Thyroid gland (tissue), 4 donors: Measurements from ENCODE around the gene BAZ1B. TPM values are rescaled to one million over a fixed set of nuclear protein-coding genes. Genes with fewer than 3 reads are reported as not detected.

ENCODE experiments used
- DNase-seq, 2 donors: peaks; one replicate each; pipeline ENCODE4 v3.0.0-alpha.2; 2019
- H3K27ac ChIP-seq, 3 donors: fragments of 200-600 bp; sonication (generic); 1 replicate in 2 of 3; 2 replicates in 1 of 3; pipeline ENCODE4 v1.5.1; 2016 to 2019; ENCODE audit warnings: mild to moderate bottlenecking in 1 of 3, moderate library complexity in 1 of 3
- H3K27me3 ChIP-seq: fragments of 200-600 bp; sonication (generic); one replicate; pipeline ENCODE4 v1.5.1; 2019
- H3K36me3 ChIP-seq, 2 donors: fragments of 200-600 bp; sonication (generic); one replicate each; pipeline ENCODE4 v1.5.1; 2016 to 2019
- H3K4me1 ChIP-seq, 2 donors: fragments of 200-600 bp; sonication (generic); one replicate each; pipeline ENCODE4 v1.5.1; 2017 to 2019
- H3K4me3 ChIP-seq, 3 donors: fragments of 200-600 bp; sonication (generic); replicated peaks in 1 of 3; 1 replicate in 2 of 3; 2 replicates in 1 of 3; pipeline ENCODE4 v1.5.1; 2016; ENCODE audit warnings: mild to moderate bottlenecking in 1 of 3
- H3K9me3 ChIP-seq: fragments of 200-600 bp; sonication (generic); one replicate; pipeline ENCODE4 v1.5.1; 2017
- CTCF ChIP-seq, 6 experiments: fragments of 200-600 bp in 3 of 6; fragments of 450-650 bp in 3 of 6; sonication (generic) in 3 of 6; IDR thresholded peaks; one replicate each; pipeline ENCODE4 v1.5.1; 2016 to 2019; ENCODE audit warnings: antibody characterized with exemption in 6 of 6, mild to moderate bottlenecking in 2 of 6, inconsistent platforms in 1 of 6, moderate library complexity in 1 of 6
- POLR2A ChIP-seq, 2 donors: fragments of 450-650 bp; IDR thresholded peaks; one replicate each; pipeline ENCODE4 v1.6.1; 2017; ENCODE audit warnings: antibody characterized with exemption in 2 of 2, mild to moderate bottlenecking in 2 of 2, moderate library complexity in 1 of 2
- WGBS, 2 donors: methylation state at CpG; one replicate each; pipeline ENCODE4 v1.1.5; 2017; 5-methylcytosine and 5-hydroxymethylcytosine counted together
- intact Hi-C: fragments of 100-400 bp; cut with DNase I; formaldehyde crosslinking; loops from one replicate; pipeline ENCODE4 v1.15.1; 2023
- total RNA-seq, 4 donors: library from RNA; depleted of rRNA; stranded (reverse); fragments of >200 nt; gene quantifications; one replicate each; pipeline ENCODE4 v1.2.3, GENCODE V29; 2016

Gene BAZ1B
- total RNA-seq, 4 donors from 2014 or later: 52.8 to 69.0 (median 55.1) TPM

DNA sequence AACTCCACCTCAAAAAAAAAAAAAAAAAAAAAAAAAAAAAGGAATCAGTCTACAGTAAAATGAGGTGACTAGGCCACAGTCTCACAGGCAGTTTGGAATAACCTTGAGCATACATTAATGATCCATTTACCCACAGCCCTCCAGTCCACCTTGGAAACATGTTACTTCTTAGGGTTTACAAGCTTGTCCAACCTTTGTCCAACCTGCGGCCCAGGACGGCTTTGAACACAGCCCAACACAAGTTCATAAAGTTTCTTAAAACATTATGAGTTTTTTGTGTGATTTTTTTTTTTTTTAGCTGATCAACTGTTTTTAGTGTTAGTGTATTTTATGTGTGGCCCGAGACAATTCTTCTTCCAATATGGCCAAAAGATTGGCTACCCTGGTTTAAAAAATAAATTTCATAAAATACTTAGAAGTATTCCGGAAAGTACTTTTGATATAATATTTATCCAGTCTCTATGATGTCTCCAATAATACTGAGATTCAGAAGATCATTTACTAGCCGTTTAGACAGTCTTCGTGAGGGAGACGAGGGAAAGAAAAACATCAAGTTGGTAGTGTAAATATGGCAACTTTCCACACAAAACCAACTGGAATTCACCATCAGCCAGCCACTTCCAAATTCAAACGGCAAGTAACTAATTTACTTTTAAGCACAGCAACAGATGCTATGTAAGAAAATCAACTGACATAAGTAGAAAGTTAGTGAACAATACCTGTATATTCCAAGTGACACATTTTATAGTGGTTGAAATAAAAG lies 9.9 kb downstream of the BAZ1B start:
- Histone ChIP-seq H3K9me3 (no peaks in the 10 kb centered on the region), H3K27me3 (no peaks in the 10 kb centered on the region), H3K4me3 (no peak overlapping the region), H3K27ac (peak overlapping the region; percentile 21 to 54 (median 41)), H3K36me3 (peaks cover 32 to 36% of the 10 kb centered on the region in 2 donors), H3K4me1 (peaks cover 21 to 28% of the 10 kb centered on the region in 2 donors)
- WGBS, 2 donors: 59 to 62% methylated on average over 8 of the region's 8 CpGs
- DNase-seq: no peak
- intact Hi-C loops: no loop called here
- TF ChIP-seq CTCF (IDR thresholded peaks at IDR 0.05): no peak
- no peak for TF ChIP-seq POLR2A (IDR thresholded peaks at IDR 0.05)

DNA sequence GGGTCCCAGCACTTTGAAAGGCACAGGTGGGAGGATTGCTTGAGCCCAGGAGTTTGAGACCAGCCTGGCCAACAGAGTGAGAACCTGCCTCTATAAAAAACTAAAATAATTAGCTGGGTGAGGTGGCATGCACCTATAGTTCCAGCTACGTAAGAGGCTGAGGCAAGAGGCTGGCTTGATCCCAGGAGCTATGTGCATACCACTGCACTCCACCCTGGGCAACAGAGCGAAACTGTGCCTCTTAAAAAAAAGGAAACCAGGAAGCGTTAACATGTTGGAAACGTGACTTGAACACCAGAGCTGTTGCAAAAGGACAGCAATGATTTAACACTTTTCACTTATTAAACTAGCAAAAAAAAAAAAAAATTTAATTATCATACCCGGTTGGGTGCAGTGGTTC lies 12.6 kb downstream of the BAZ1B start:
- 45 to 48% methylated on average over 5 of the region's 5 CpGs for WGBS, 2 donors
- H3K9me3 ChIP-seq: no peaks in the 10 kb centered on the region
- TF ChIP-seq POLR2A (IDR thresholded peaks at IDR 0.05): no peak
- no peak for TF ChIP-seq CTCF (IDR thresholded peaks at IDR 0.05)
- peaks cover 20 to 24% of the 10 kb centered on the region in 2 donors for H3K4me1 ChIP-seq
- peaks cover 45 to 46% of the 10 kb centered on the region in 2 donors for H3K36me3 ChIP-seq
- no peaks in the 10 kb centered on the region for H3K27me3 ChIP-seq
- peak overlapping the region; percentile 41 to 57 (median 57) for H3K27ac ChIP-seq
- intact Hi-C loops: no loop called here
- DNase-seq: peak; percentile 84 to 85
- H3K4me3 ChIP-seq: no peak overlapping the region

DNA sequence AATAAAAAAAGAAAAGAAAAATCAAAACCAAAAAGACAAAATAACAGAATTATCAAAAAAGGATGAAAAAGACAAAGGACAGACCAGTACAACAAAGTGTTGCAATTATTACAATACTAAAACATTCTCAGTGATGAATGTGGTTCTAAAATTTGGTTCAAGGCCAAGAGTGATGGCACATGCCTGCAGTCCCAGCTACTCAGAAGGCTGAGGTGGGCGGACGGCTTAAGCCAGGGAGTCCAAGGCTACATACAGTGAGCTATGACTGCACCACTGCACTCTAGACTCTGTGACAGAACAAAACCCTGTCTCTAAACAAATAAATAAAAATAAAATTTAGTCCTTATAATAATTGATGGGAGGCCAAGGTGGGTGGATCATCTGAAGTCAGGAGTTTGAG lies 14.5 kb downstream of the BAZ1B start:
- no peaks in the 10 kb centered on the region for H3K9me3 ChIP-seq
- H3K27ac ChIP-seq: no peak overlapping the region
- intact Hi-C loops: no loop called here
- H3K36me3 ChIP-seq: peaks cover 59 to 64% of the 10 kb centered on the region in 2 donors
- H3K27me3 ChIP-seq: no peaks in the 10 kb centered on the region
- TF ChIP-seq CTCF (IDR thresholded peaks at IDR 0.05): no peak
- no peak for TF ChIP-seq POLR2A (IDR thresholded peaks at IDR 0.05)
- no peak overlapping the region for H3K4me3 ChIP-seq
- WGBS, 2 donors: 93 to 98% methylated on average over 2 of the region's 2 CpGs
- peaks cover 15 to 19% of the 10 kb centered on the region in 2 donors for H3K4me1 ChIP-seq
- no peak for DNase-seq

DNA sequence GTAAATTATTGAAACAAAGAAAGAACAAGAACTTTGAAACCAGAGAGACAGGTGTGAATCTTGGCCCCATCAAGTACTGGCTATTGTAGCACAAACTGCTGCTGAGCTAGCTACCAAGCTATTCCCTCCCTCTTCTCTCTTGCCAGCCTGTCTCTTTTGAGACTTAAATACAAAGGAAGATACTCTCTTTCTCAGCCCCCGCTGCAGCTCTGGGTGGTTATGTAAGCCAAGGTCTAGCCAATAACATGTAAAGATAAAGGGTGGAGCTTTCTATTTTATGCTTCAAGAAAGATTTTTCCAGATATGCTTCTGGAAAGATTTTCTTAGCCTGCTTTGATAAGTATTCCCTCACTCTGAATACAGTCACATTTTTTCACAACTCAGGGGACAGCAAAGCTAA lies 17.2 kb downstream of the BAZ1B start:
- no peak for TF ChIP-seq POLR2A (IDR thresholded peaks at IDR 0.05)
- TF ChIP-seq CTCF (IDR thresholded peaks at IDR 0.05): no peak
- no peak overlapping the region for H3K4me3 ChIP-seq
- peaks cover 8 to 11% of the 10 kb centered on the region in 2 donors for H3K4me1 ChIP-seq
- peaks cover 62 to 64% of the 10 kb centered on the region in 2 donors for H3K36me3 ChIP-seq
- 95 to 100% methylated on average over 1 of the region's 1 CpG for WGBS, 2 donors
- intact Hi-C loops: no loop called here
- DNase-seq: no peak
- no peak overlapping the region for H3K27ac ChIP-seq
- no peaks in the 10 kb centered on the region for H3K27me3 ChIP-seq
- no peaks in the 10 kb centered on the region for H3K9me3 ChIP-seq

DNA sequence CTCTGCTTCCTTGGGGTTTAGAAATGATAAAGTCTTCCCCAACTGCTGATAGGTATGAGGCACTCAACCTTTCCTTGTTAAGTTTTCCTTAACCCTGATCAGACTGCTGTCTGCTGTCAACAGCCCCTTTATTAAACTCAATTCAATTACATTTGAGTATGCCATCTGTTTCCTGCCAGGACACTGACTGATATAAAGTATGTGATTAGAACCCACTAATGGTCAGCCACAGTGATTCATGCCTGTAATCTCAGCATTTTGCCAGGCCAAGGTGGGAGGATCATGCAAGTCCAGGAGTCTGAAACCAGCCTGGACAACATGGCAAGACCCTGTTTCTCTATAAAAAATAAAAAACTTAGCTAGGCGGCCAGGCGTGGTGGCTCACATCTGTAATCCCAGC lies 18.1 kb downstream of the BAZ1B start:
- 90 to 96% methylated on average over 2 of the region's 2 CpGs for WGBS, 2 donors
- intact Hi-C loops: no loop called here
- no peak for TF ChIP-seq CTCF (IDR thresholded peaks at IDR 0.05)
- Histone ChIP-seq H3K9me3 (no peaks in the 10 kb centered on the region), H3K27ac (no peak overlapping the region), H3K4me3 (no peak overlapping the region), H3K27me3 (no peaks in the 10 kb centered on the region), H3K4me1 (peaks cover 0 to 2% of the 10 kb centered on the region in 2 donors), H3K36me3 (peaks cover 67 to 71% of the 10 kb centered on the region in 2 donors)
- DNase-seq: no peak
